B cell (primary cell): ENCODE data around the gene ZBTB2. TPM values are rescaled to one million over a fixed set of nuclear protein-coding genes. Genes with fewer than 3 reads are reported as not detected.

Source experiments
- ATAC-seq: fragments of 200-7000 bp; cut with Tn5 transposase; one replicate; pipeline ENCODE4 v1.10.0; 2021; ENCODE audit warnings: low read depth, mild to moderate bottlenecking, moderate number of reproducible peaks, moderate library complexity
- CTCF ChIA-PET: fragments of 350-600 bp; sonication (Branson Sonifier 250); formaldehyde crosslinking; loops from one replicate; lab custom pipeline; 2021; ENCODE audit warnings: antibody characterized with exemption, inconsistent platforms; lab: Charles Lee
- POLR2A ChIA-PET: fragments of 350-600 bp; sonication (Branson Sonifier 250); formaldehyde crosslinking; loops from one replicate; lab custom pipeline; 2021; ENCODE audit warnings: antibody characterized with exemption; lab: Charles Lee
- DNase-seq: peaks from one replicate; pipeline ENCODE4 v3.0.0; 2013
- H2AFZ ChIP-seq: 2 replicates; pipeline ENCODE4 v1.6.1; 2012; ENCODE audit warnings: mild to moderate bottlenecking, low read depth, low read length; ENCODE audit not compliant: insufficient read depth, poor library complexity, severe bottlenecking
- H3K27ac ChIP-seq, 2 donors: 1 replicate in 1 of 2; 2 replicates in 1 of 2; pipeline ENCODE4 v1.5.1; 2012 to 2013; ENCODE audit warnings: low read length in 2 of 2, mild to moderate bottlenecking in 2 of 2, moderate library complexity in 1 of 2
- H3K27me3 ChIP-seq, 4 experiments: fragments of 200-600 bp in 1 of 4; sonication (generic) in 1 of 4; replicated peaks in 1 of 4; 1 replicate in 2 of 4; 2 replicates in 2 of 4; pipeline versions ENCODE4 v1.6.1 to v1.7.0; 2013 to 2016; ENCODE audit warnings: low read length in 3 of 4, mild to moderate bottlenecking in 2 of 4, mixed read lengths in 1 of 4, moderate library complexity in 1 of 4; ENCODE audit not compliant: insufficient read depth in 4 of 4, control insufficient read depth in 3 of 4; ENCODE audit errors: control extremely low read depth in 1 of 4
- H3K36me3 ChIP-seq, 2 experiments: replicated peaks in 1 of 2; 1 replicate in 1 of 2; 2 replicates in 1 of 2; pipeline versions ENCODE4 v1.6.1 to v1.7.1; 2013; ENCODE audit warnings: low read length in 1 of 2; ENCODE audit not compliant: insufficient read depth in 2 of 2, control insufficient read depth in 1 of 2; ENCODE audit errors: control extremely low read depth in 1 of 2, extremely low read depth in 1 of 2
- H3K4me1 ChIP-seq, 2 donors: fragments of 200-600 bp in 1 of 2; sonication (generic) in 1 of 2; 1 replicate in 1 of 2; 2 replicates in 1 of 2; pipeline versions ENCODE4 v1.5.1 to v1.6.1; 2013 to 2017; ENCODE audit warnings: low read length in 2 of 2; ENCODE audit not compliant: control insufficient read depth in 2 of 2, insufficient read depth in 2 of 2
- H3K4me2 ChIP-seq: replicated peaks from 2 replicates; pipeline ENCODE3; 2012; ENCODE audit warnings: mild to moderate bottlenecking, low read depth, low read length; ENCODE audit not compliant: poor library complexity, severe bottlenecking
- H3K4me3 ChIP-seq, 5 experiments: fragments of 200-600 bp in 1 of 5; sonication (generic) in 1 of 5; 1 replicate in 3 of 5; 2 replicates in 2 of 5; pipeline versions ENCODE4 v1.5.1 to v1.7.0; 2011 to 2016; ENCODE audit warnings: low read length in 4 of 5, mild to moderate bottlenecking in 4 of 5, low read depth in 2 of 5, control low read depth in 1 of 5, moderate library complexity in 1 of 5; ENCODE audit not compliant: insufficient read depth in 1 of 5; ENCODE audit errors: control extremely low read depth in 1 of 5, extremely low read depth in 1 of 5
- H3K79me2 ChIP-seq: fragments of 200-600 bp; sonication (generic); one replicate; pipeline ENCODE4 v1.6.0; 2016; ENCODE audit warnings: low read length; ENCODE audit not compliant: control insufficient read depth, insufficient read depth
- H3K9ac ChIP-seq: fragments of 200-600 bp; sonication (generic); 2 replicates; pipeline ENCODE4 v1.6.1; 2017; ENCODE audit warnings: mild to moderate bottlenecking, low read length, moderate library complexity
- H3K9me3 ChIP-seq, 3 donors: one replicate each; pipeline versions ENCODE4 v1.6.1 to v1.7.1; 2013; ENCODE audit warnings: low read length in 2 of 3; ENCODE audit not compliant: control insufficient read depth in 2 of 3, insufficient read depth in 1 of 3; ENCODE audit errors: control extremely low read depth in 1 of 3
- H4K20me1 ChIP-seq: 2 replicates; pipeline ENCODE4 v1.6.0; 2012; ENCODE audit warnings: mild to moderate bottlenecking, low read length; ENCODE audit not compliant: insufficient read depth, control insufficient read depth, poor library complexity, severe bottlenecking
- H3K27ac Mint-ChIP-seq: one replicate; pipeline ENCODE4 v1.8.0; 2021; ENCODE audit warnings: mixed read lengths
- H3K27me3 Mint-ChIP-seq: one replicate; pipeline ENCODE4 v1.8.0; 2021; ENCODE audit warnings: mixed read lengths
- H3K4me1 Mint-ChIP-seq: one replicate; pipeline ENCODE4 v1.8.0; 2021; ENCODE audit warnings: mixed read lengths
- H3K4me3 Mint-ChIP-seq: one replicate; pipeline ENCODE4 v1.8.0; 2021; ENCODE audit warnings: mixed read lengths
- H3K9me3 Mint-ChIP-seq: one replicate; pipeline ENCODE4 v1.8.0; 2022; ENCODE audit warnings: mixed read lengths; ENCODE audit not compliant: insufficient read depth
- CTCF ChIP-seq: fragments of 200-600 bp; IDR thresholded peaks from one replicate; pipeline ENCODE4 v1.8.0; 2022; ENCODE audit warnings: antibody characterized with exemption, mild to moderate bottlenecking
- EZH2 ChIP-seq: IDR thresholded peaks from 2 replicates; pipeline ENCODE4 v1.6.1; 2012; ENCODE audit warnings: borderline replicate concordance, low read depth, mild to moderate bottlenecking, moderate library complexity, low read length; ENCODE audit not compliant: insufficient read depth, poor library complexity, severe bottlenecking
- WGBS: methylation state at CpG from one replicate; pipeline ENCODE4 v1.1.5; 2013; ENCODE audit warnings: missing lambda C conversion rate; ENCODE audit not compliant: insufficient coverage; 5-methylcytosine and 5-hydroxymethylcytosine counted together
- intact Hi-C: fragments of 100-400 bp; cut with micrococcal nuclease; formaldehyde crosslinking; loops from one replicate; pipeline ENCODE4 v1.10.0; 2022
- polyA plus RNA-seq: library from polyadenylated mRNA; depleted of rRNA; stranded (reverse); fragments of >200 nt; gene quantifications from 2 replicates; pipeline ENCODE4 v1.2.3, GENCODE V29; 2012
- total RNA-seq, 2 donors: library from RNA; stranded (reverse); fragments of 120-200 nt in 1 of 2; gene quantifications; 1 replicate in 1 of 2; 2 replicates in 1 of 2; pipeline versions ENCODE4 v1.2.3 to v1.2.4, GENCODE V29; 2013 to 2022

Gene ZBTB2
- total and polyA plus RNA-seq, 2 donors (not counting 1 experiment from before 2014, with no cell fraction given), result 15.9 to 17.6 TPM

GRCh38 chr6:151325075-151326050 lies 66.0 kb downstream of the ZBTB2 start:
- H3K4me2 ChIP-seq, result peak overlapping the region; percentile 85
- intact Hi-C loops, result loop anchor here (10.0 kb wide), 1 partner anchor 1251 kb away; no protein-coding TSS in a partner anchor

More at GRCh38 chr6:151325075-151326050, 66.0 kb downstream of the ZBTB2 start:
- Mint-ChIP-seq H3K9me3 (no peaks in the 10 kb centered on the region), H3K4me1 (peaks cover 26% of the 10 kb centered on the region), H3K4me3 (peak overlapping the region; percentile 80), H3K27ac (no peak overlapping the region), H3K27me3 (peaks cover 63% of the 10 kb centered on the region)
- no peaks in the 10 kb centered on the region for H3K36me3 ChIP-seq
- H3K4me3 ChIP-seq, result peak overlapping the region; percentile 26 to 62 (median 45)
- POLR2A ChIA-PET, result interaction anchor here (0.6 kb wide), 1 partner anchor 17 kb away, joined by 6 read pairs; no protein-coding TSS in a partner anchor
- ATAC-seq (no peak), DNase-seq (peak; percentile 32)
- peak overlapping the region; percentile 58 for H3K9ac ChIP-seq
- WGBS, result 14% methylated on average over 38 of the region's 46 CpGs
- peaks cover 0 to 10% (median 0%) of the 10 kb centered on the region in 3 donors for H3K9me3 ChIP-seq
- no peaks in the 10 kb centered on the region for H4K20me1 ChIP-seq
- CTCF ChIA-PET, result interaction anchor here (0.6 to 11.3 kb wide), 41 partner anchors 8 to 1245 kb away, joined by 3 to 297 read pairs (median 5); partner anchors contain the start of gene RMND1
- no peak overlapping the region for H3K27ac ChIP-seq
- H3K27me3 ChIP-seq, result peaks cover 0 to 18% (median 1%) of the 10 kb centered on the region in 4 experiments
- no peaks in the 10 kb centered on the region for H3K79me2 ChIP-seq
- TF ChIP-seq EZH2 (no peak), CTCF (no peak)
- H3K4me1 ChIP-seq, result peaks cover 19 to 20% of the 10 kb centered on the region in 2 donors
- H2AFZ ChIP-seq, result peak overlapping the region; percentile 76
